GM12878 (cell line): ENCODE results near the gene MAGI1. TPM values are rescaled to one million over a fixed set of nuclear protein-coding genes. Genes with fewer than 3 reads are reported as not detected.

Source experiments
- ATAC-seq: fragments of 200-7000 bp; cut with Tn5 transposase; 3 replicates; pipeline ENCODE4 v1.9.1; 2020; ENCODE audit warnings: mild to moderate bottlenecking, moderate library complexity
- BruUV-seq: library from RNA; stranded (reverse); fragments of 400-500 nt; replicated peaks from 2 replicates; lab custom pipeline; 2021; lab: Mats Ljungman, UMichigan
- CTCF ChIA-PET: fragments of 300-600 bp; sonication (Branson Sonifier 250); formaldehyde crosslinking; extraction: SDS; loops from one replicate; lab custom pipeline; 2021; ENCODE audit warnings: inconsistent platforms; lab: Yijun Ruan, JAX
- POLR2A ChIA-PET: fragments of 350-600 bp; formaldehyde crosslinking; extraction: SDS; loops from one replicate; lab custom pipeline; 2021; ENCODE audit warnings: inconsistent platforms; lab: Charles Lee
- RAD21 ChIA-PET: fragments of 300-600 bp; sonication (Branson Sonifier 250); formaldehyde crosslinking; loops from one replicate; lab custom pipeline; 2023; ENCODE audit warnings: antibody characterized with exemption; ENCODE audit not compliant: unreplicated experiment; lab: Charles Lee
- SMC1A ChIA-PET: fragments of 300-600 bp; sonication (Branson Sonifier 250); formaldehyde crosslinking; loops from one replicate; lab custom pipeline; 2023; ENCODE audit not compliant: unreplicated experiment, uncharacterized antibody; lab: Charles Lee
- DNase-seq: peaks from one replicate; pipeline ENCODE4 v3.0.0-alpha.2; 2011; ENCODE audit warnings: low read depth, low spot score
- FAIRE-seq: peaks from 3 replicates; lab custom pipeline; 2011; peaks lifted over from hg19 to GRCh38; lab: Jason Lieb, UNC
- H2AFZ ChIP-seq: 2 replicates; pipeline ENCODE4 v1.6.0; 2011; ENCODE audit warnings: low read depth, low read length, control low read depth; ENCODE audit not compliant: control insufficient read depth
- H3K27ac ChIP-seq: 2 replicates; pipeline ENCODE4 v1.5.1; 2011; ENCODE audit warnings: control low read depth; ENCODE audit not compliant: control insufficient read depth, insufficient read depth
- H3K27me3 ChIP-seq, 2 experiments: replicated peaks in 1 of 2; 2 replicates each; pipeline versions ENCODE4 v1.6.0 to v1.6.1; 2011; ENCODE audit warnings: low read length in 1 of 2; ENCODE audit not compliant: control insufficient read depth in 2 of 2, insufficient read depth in 2 of 2
- H3K36me3 ChIP-seq, 2 experiments: 2 replicates each; pipeline ENCODE4 v1.5.1; 2011; ENCODE audit warnings: low read length in 1 of 2; ENCODE audit not compliant: control insufficient read depth in 2 of 2, insufficient read depth in 2 of 2
- H3K4me1 ChIP-seq: 2 replicates; pipeline ENCODE4 v1.6.1; 2011; ENCODE audit warnings: mild to moderate bottlenecking, low read length, moderate library complexity, mixed read lengths; ENCODE audit not compliant: control insufficient read depth, insufficient read depth
- H3K4me2 ChIP-seq: 2 replicates; pipeline ENCODE4 v1.6.0; 2011; ENCODE audit warnings: control low read depth; ENCODE audit not compliant: control insufficient read depth, insufficient read depth
- H3K4me3 ChIP-seq: fragments of 200-600 bp; sonication (generic); 2 replicates; pipeline ENCODE4 v1.5.1; 2016
- H3K79me2 ChIP-seq: 2 replicates; pipeline ENCODE4 v1.6.0; 2011; ENCODE audit warnings: low read length; ENCODE audit not compliant: control insufficient read depth, insufficient read depth
- H3K9ac ChIP-seq: 2 replicates; pipeline ENCODE4 v1.8.0; 2011; ENCODE audit warnings: low read length, control low read depth, mixed read lengths; ENCODE audit not compliant: control insufficient read depth, insufficient read depth
- H3K9me3 ChIP-seq: replicated peaks from 3 replicates; pipeline ENCODE4 v1.5.1; 2011; ENCODE audit warnings: mild to moderate bottlenecking, low read length; ENCODE audit not compliant: control insufficient read depth, insufficient read depth
- H4K20me1 ChIP-seq: 2 replicates; pipeline ENCODE4 v1.6.0; 2011; ENCODE audit not compliant: control insufficient read depth, insufficient read depth
- ELK1 ChIP-seq: IDR thresholded peaks from 2 replicates; pipeline ENCODE4 v1.6.1; 2012; ENCODE audit warnings: low read depth, low read length, improper control_type of control experiment
- HDAC6 ChIP-seq: fragments of 200-600 bp; sonication (generic); IDR thresholded peaks from one replicate; pipeline ENCODE4 v1.8.0; 2017; ENCODE audit warnings: antibody characterized with exemption; ENCODE audit not compliant: unreplicated experiment
- KLF5 ChIP-seq: fragments of 450-650 bp; IDR thresholded peaks from 2 replicates; pipeline ENCODE4 v1.6.1; 2014; ENCODE audit warnings: mild to moderate bottlenecking; ENCODE audit not compliant: partially characterized antibody
- NFIC ChIP-seq: IDR thresholded peaks from 2 replicates; pipeline ENCODE4 v1.6.1; 2012; ENCODE audit warnings: low read depth, mild to moderate bottlenecking, inconsistent platforms, low read length, moderate library complexity
- SIN3A ChIP-seq: IDR thresholded peaks from 2 replicates; pipeline ENCODE4 v1.6.1; 2012; ENCODE audit warnings: low read depth, low read length, improper control_type of control experiment
- SMARCA5 ChIP-seq: fragments of 450-650 bp; IDR thresholded peaks from 2 replicates; pipeline ENCODE4 v1.6.1; 2017; ENCODE audit warnings: mild to moderate bottlenecking
- SREBF2 ChIP-seq: IDR thresholded peaks from 2 replicates; pipeline ENCODE4 v1.6.1; 2012; ENCODE audit warnings: mild to moderate bottlenecking, low read length
- YBX1 ChIP-seq: fragments of 450-650 bp; IDR thresholded peaks from 2 replicates; pipeline ENCODE4 v1.6.1; 2016; ENCODE audit warnings: antibody characterized with exemption
- ZBTB4 ChIP-seq: fragments of 450-650 bp; formaldehyde crosslinking; IDR thresholded peaks from 2 replicates; pipeline ENCODE4 v1.4.0; 2022; ENCODE audit warnings: mild to moderate bottlenecking, moderate library complexity
- whole genome bisulfite sequencing: methylation state at CpG from one replicate; pipeline ENCODE4 v1.1.6; 2016; ENCODE audit warnings: low lambda C conversion rate; ENCODE audit not compliant: insufficient replicate concordance, insufficient coverage; ENCODE audit errors: missing lambda C conversion rate; 5-methylcytosine and 5-hydroxymethylcytosine counted together
- in situ Hi-C: fragments of 300-500 bp; cut with MboI; formaldehyde crosslinking; loops from 9 replicates; pipeline ENCODE4 v1.14.3; 2018; ENCODE audit warnings: mixed read lengths
- intact Hi-C: fragments of 100-400 bp; cut with micrococcal nuclease; formaldehyde crosslinking; loops from one replicate; pipeline ENCODE4 v1.14.2; 2022; ENCODE audit not compliant: unreplicated experiment
- polyA plus RNA-seq, 11 experiments: library from polyadenylated mRNA; depleted of rRNA in 4 of 11; unstranded in 6 of 11; stranded (reverse) in 5 of 11; fragments of >200 nt; fragmentation: Nextera tagmentation in 4 of 11; fragmentation: Illumina TruSeq in 1 of 11; extraction: Ambion mirVana in 4 of 11; extraction: Trizol in 1 of 11; gene quantifications; 1 replicate in 1 of 11; 2 replicates in 10 of 11; pipeline versions ENCODE4 v1.2.1 to v1.2.3, GENCODE V29; 2011 to 2016; ENCODE audit warnings: inconsistent platforms in 2 of 11, missing spikeins in 2 of 11, low read depth in 1 of 11
- total RNA-seq, 4 experiments: library from RNA; depleted of rRNA in 3 of 4; stranded (reverse); fragments of >200 nt in 3 of 4; fragmentation: Illumina TruSeq in 1 of 4; extraction: Trizol in 1 of 4; gene quantifications; 2 replicates each; pipeline versions ENCODE4 v1.2.1 to v1.2.3, GENCODE V29; 2013 to 2021
- TF ChIP-seq, protein P1 (sequence below): fragments of 450-650 bp; IDR thresholded peaks from 2 replicates; pipeline ENCODE4 v1.6.1; 2018; ENCODE audit warnings: borderline replicate concordance, mild to moderate bottlenecking; ENCODE audit not compliant: partially characterized antibody
- TF ChIP-seq, protein P2 (sequence below): IDR thresholded peaks from 2 replicates; pipeline ENCODE4 v1.6.1; 2012; ENCODE audit warnings: low read length, inconsistent platforms

Gene MAGI1
- total and polyA plus RNA-seq, 10 of the 15 experiments (the other 5 are each of a cell fraction or from before 2014, with no cell fraction given): 0.02 to 3.3 (median 0.29) TPM; not detected in 1

DNA sequence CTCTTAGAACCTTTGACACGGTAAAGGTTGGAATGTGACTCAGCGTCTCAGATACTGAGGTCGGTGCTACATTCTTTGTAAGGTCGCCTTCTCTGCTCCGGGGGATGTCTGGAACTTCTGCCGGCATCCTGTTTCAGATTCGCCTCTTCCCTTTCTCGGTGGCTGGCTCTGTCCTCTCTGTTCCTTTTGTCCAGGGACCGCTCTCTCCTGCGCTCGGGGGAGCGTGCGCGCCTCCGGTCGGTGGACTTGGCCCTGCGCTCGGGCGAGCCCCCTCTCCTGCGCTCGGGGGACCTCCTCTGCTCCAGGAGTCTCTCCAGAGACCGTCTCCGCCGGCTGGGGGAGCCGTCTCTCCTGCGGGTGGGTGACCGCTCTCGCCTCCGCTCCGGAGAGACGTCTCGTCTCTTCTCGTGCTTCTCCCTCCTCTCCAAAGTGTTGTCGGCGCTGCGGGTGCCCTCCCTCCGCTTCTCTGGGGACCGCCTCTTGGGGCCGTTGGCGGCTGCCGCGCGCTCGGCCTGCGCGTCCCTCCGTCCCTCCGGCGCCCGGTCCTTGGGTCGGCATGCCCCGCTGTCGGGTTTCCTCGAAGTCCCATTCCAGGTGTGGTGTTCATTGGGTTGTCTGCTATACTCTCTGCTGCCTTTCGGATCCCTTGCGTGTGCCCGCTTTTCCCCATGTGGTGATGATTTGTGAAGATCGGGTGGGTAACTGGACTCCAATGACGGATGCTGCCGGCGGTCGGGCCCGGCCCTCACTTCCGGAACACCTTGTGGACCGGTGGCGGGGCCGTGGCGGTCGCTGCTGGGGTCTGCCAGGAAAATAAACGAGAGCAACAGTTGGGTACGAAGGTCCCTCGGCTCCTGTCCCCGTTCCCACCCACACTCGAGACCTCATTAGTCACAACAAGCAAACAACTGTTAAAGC lies 682.1 kb downstream of the MAGI1 start (continued):
- TF ChIP-seq ZBTB4: no peak
- no peak for TF ChIP-seq YBX1

DNA sequence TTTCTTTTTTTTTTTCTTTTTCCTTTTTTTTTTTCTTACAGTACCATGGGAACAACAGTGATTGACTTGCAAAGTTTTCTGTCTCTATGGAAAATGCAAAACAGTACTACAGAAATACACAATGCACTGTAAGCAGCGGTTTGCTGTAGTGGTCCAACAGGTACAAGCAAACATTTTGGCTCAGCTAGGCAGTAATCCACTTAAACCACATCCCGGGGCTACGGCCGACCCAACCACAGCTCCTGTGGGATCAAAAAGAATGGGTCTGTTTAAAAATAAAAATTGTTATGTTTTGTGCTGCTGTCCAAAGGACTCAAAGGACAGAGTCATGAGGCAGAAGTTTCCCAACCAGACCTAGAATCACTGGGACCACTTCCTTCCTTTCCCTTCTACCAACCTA lies 683.8 kb downstream of the MAGI1 start:
- H3K27ac ChIP-seq: no peak overlapping the region
- no peaks in the 10 kb centered on the region for H3K36me3 ChIP-seq
- ChIA-PET CTCF (no interaction called here), SMC1A (no interaction called here), RAD21 (no interaction called here), POLR2A (no interaction called here)
- no peak overlapping the region for H2AFZ ChIP-seq
- FAIRE-seq (no peak), DNase-seq (no peak), ATAC-seq (no peak)
- WGBS: 69% methylated on average over 4 of the region's 4 CpGs
- H3K27me3 ChIP-seq: no peaks in the 10 kb centered on the region
- in situ Hi-C loops: no loop called here
- no TSS peak for BruUV-seq
- intact Hi-C loops: no loop called here
- no peak overlapping the region for H3K4me3 ChIP-seq
- H4K20me1 ChIP-seq: no peaks in the 10 kb centered on the region
- no peaks in the 10 kb centered on the region for H3K4me1 ChIP-seq
- no peaks in the 10 kb centered on the region for H3K9me3 ChIP-seq
- H3K4me2 ChIP-seq: no peak overlapping the region
- H3K79me2 ChIP-seq: no peaks in the 10 kb centered on the region
- H3K9ac ChIP-seq: no peak overlapping the region
- no peak for TF ChIP-seq SMARCA5
- TF ChIP-seq ELK1: no peak
- TF ChIP-seq, protein P1, sequence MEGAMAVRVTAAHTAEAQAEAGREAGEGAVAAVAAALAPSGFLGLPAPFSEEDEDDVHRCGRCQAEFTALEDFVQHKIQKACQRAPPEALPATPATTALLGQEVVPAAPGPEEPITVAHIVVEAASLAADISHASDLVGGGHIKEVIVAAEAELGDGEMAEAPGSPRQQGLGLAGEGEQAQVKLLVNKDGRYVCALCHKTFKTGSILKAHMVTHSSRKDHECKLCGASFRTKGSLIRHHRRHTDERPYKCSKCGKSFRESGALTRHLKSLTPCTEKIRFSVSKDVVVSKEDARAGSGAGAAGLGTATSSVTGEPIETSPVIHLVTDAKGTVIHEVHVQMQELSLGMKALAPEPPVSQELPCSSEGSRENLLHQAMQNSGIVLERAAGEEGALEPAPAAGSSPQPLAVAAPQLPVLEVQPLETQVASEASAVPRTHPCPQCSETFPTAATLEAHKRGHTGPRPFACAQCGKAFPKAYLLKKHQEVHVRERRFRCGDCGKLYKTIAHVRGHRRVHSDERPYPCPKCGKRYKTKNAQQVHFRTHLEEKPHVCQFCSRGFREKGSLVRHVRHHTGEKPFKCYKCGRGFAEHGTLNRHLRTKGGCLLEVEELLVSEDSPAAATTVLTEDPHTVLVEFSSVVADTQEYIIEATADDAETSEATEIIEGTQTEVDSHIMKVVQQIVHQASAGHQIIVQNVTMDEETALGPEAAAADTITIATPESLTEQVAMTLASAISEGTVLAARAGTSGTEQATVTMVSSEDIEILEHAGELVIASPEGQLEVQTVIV: no peak
- TF ChIP-seq, protein P2, sequence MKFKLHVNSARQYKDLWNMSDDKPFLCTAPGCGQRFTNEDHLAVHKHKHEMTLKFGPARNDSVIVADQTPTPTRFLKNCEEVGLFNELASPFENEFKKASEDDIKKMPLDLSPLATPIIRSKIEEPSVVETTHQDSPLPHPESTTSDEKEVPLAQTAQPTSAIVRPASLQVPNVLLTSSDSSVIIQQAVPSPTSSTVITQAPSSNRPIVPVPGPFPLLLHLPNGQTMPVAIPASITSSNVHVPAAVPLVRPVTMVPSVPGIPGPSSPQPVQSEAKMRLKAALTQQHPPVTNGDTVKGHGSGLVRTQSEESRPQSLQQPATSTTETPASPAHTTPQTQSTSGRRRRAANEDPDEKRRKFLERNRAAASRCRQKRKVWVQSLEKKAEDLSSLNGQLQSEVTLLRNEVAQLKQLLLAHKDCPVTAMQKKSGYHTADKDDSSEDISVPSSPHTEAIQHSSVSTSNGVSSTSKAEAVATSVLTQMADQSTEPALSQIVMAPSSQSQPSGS: no peak
- TF ChIP-seq SREBF2: no peak
- no peak for TF ChIP-seq KLF5
- no peak for TF ChIP-seq SIN3A
- TF ChIP-seq NFIC: no peak
- no peak for TF ChIP-seq HDAC6
